Upper lobe of left lung (tissue), 6 donors: Measurements from ENCODE around the gene APPBP2. TPM values are rescaled to one million over a fixed set of nuclear protein-coding genes. Genes with fewer than 3 reads are reported as not detected.

Source experiments
- ATAC-seq, 2 donors: fragments of 200-7000 bp; cut with Tn5 transposase; one replicate each; pipeline ENCODE4 v1.9.1; 2022; ENCODE audit warnings: mild to moderate bottlenecking in 2 of 2, moderate library complexity in 2 of 2; ENCODE audit not compliant: low FRiP score in 2 of 2
- DNase-seq, 2 donors: peaks; one replicate each; pipeline ENCODE4 v3.0.0-alpha.2; 2019 to 2020
- H3K27ac ChIP-seq, 4 donors: fragments of 200-600 bp; sonication (generic); one replicate each; pipeline ENCODE4 v1.5.1; 2016 to 2019
- H3K27me3 ChIP-seq, 4 donors: fragments of 200-600 bp; sonication (generic); one replicate each; pipeline ENCODE4 v1.5.1; 2017 to 2019
- H3K36me3 ChIP-seq, 4 donors: fragments of 200-600 bp; sonication (generic); one replicate each; pipeline ENCODE4 v1.5.1; 2016 to 2019
- H3K4me1 ChIP-seq, 4 donors: fragments of 200-600 bp; sonication (generic); one replicate each; pipeline ENCODE4 v1.5.1; 2018 to 2019
- H3K4me3 ChIP-seq, 4 donors: fragments of 200-600 bp; sonication (generic); one replicate each; pipeline ENCODE4 v1.5.1; 2017 to 2019; ENCODE audit warnings: mild to moderate bottlenecking in 2 of 4, moderate library complexity in 1 of 4
- H3K9me3 ChIP-seq, 4 donors: fragments of 200-600 bp; sonication (generic); one replicate each; pipeline ENCODE4 v1.5.1; 2018 to 2019
- CTCF ChIP-seq, 6 experiments: fragments of 450-650 bp in 4 of 6; fragments of 200-600 bp in 2 of 6; sonication (generic) in 2 of 6; IDR thresholded peaks; one replicate each; pipeline ENCODE4 v1.5.1; 2016 to 2019; ENCODE audit warnings: antibody characterized with exemption in 6 of 6
- EP300 ChIP-seq, 4 donors: sonication (generic); formaldehyde crosslinking; IDR thresholded peaks; one replicate each; pipeline ENCODE4 v1.5.1; 2017; ENCODE audit warnings: antibody characterized with exemption in 4 of 4, control low read depth in 2 of 4
- POLR2A ChIP-seq, 4 donors: fragments of 450-650 bp; IDR thresholded peaks; one replicate each; pipeline ENCODE4 v1.5.1; 2016 to 2017; ENCODE audit warnings: antibody characterized with exemption in 4 of 4, mild to moderate bottlenecking in 2 of 4
- POLR2AphosphoS5 ChIP-seq, 2 donors: sonication (generic); formaldehyde crosslinking; IDR thresholded peaks; one replicate each; pipeline ENCODE4 v1.5.1; 2017; ENCODE audit warnings: antibody characterized with exemption in 2 of 2
- WGBS, 2 donors: methylation state at CpG; one replicate each; pipeline ENCODE4 v1.1.5; 2017 to 2018; 5-methylcytosine and 5-hydroxymethylcytosine counted together
- total RNA-seq, 6 donors: library from RNA; depleted of rRNA in 4 of 6; stranded (reverse); fragments of >200 nt in 4 of 6; gene quantifications; one replicate each; pipeline versions ENCODE4 v1.1.0 to v1.2.1, GENCODE V29; 2016 to 2021
- donor health status: DM: no; HTN: no; CAD: no; lungs with moderate emphysema.
- donor health status: DM: no; HTN: yes; CAD: no; lungs with severe emphysema.

The APPBP2 gene
- total RNA-seq, 6 donors from 2014 or later: 17.4 to 42.9 (median 28.7) TPM

- no peaks in the 10 kb centered on the region for H3K9me3 ChIP-seq
- H3K4me1 ChIP-seq: no peaks in the 10 kb centered on the region
- WGBS, 2 donors: 60 to 64% methylated on average over 3 of the region's 3 CpGs
- ATAC-seq: no peak
- H3K36me3 ChIP-seq: no peaks in the 10 kb centered on the region
- no peak overlapping the region for H3K4me3 ChIP-seq
- DNase-seq: no peak
- H3K27me3 ChIP-seq: no peaks in the 10 kb centered on the region
- TF ChIP-seq POLR2AphosphoS5 (IDR thresholded peaks at IDR 0.05): no peak
- TF ChIP-seq EP300 (IDR thresholded peaks at IDR 0.05): no peak
- TF ChIP-seq CTCF (IDR thresholded peaks at IDR 0.05): no peak
- TF ChIP-seq POLR2A (IDR thresholded peaks at IDR 0.05): no peak
- H3K27ac ChIP-seq: no peak overlapping the region
These were observed 9.6 kb upstream of the APPBP2 start for GRCh38 chr17:60535382-60536279.

GRCh38 chr17:60534613-60535157 lies 8.6 kb upstream of the APPBP2 start:
- TF ChIP-seq POLR2AphosphoS5 (IDR thresholded peaks at IDR 0.05) (no peak), EP300 (IDR thresholded peaks at IDR 0.05) (no peak), CTCF (IDR thresholded peaks at IDR 0.05) (no peak)
- Histone ChIP-seq H3K4me1 (no peaks in the 10 kb centered on the region), H3K27me3 (no peaks in the 10 kb centered on the region), H3K4me3 (no peak overlapping the region), H3K27ac (no peak overlapping the region), H3K36me3 (no peaks in the 10 kb centered on the region), H3K9me3 (no peaks in the 10 kb centered on the region)
- ATAC-seq: no peak
- WGBS, 2 donors: 77 to 88% methylated on average over 7 of the region's 7 CpGs
- DNase-seq: no peak

GRCh38 chr17:60534010-60534555 lies 8.0 kb upstream of the APPBP2 start:
- Histone ChIP-seq H3K27ac (no peak overlapping the region), H3K9me3 (no peaks in the 10 kb centered on the region), H3K36me3 (no peaks in the 10 kb centered on the region), H3K4me1 (no peaks in the 10 kb centered on the region), H3K27me3 (no peaks in the 10 kb centered on the region), H3K4me3 (no peak overlapping the region)
- WGBS, 2 donors: 89 to 91% methylated on average over 1 of the region's 1 CpG
- DNase-seq (no peak), ATAC-seq (no peak)
- TF ChIP-seq EP300 (IDR thresholded peaks at IDR 0.05) (no peak), POLR2AphosphoS5 (IDR thresholded peaks at IDR 0.05) (no peak), CTCF (IDR thresholded peaks at IDR 0.05) (no peak), POLR2A (IDR thresholded peaks at IDR 0.05) (no peak)

- DNase-seq: no peak
- Histone ChIP-seq H3K27me3 (no peaks in the 10 kb centered on the region), H3K4me1 (peaks cover 0 to 8% (median 4%) of the 10 kb centered on the region in 4 donors), H3K9me3 (no peaks in the 10 kb centered on the region), H3K4me3 (no peak overlapping the region), H3K27ac (no peak overlapping the region), H3K36me3 (no peaks in the 10 kb centered on the region)
- 92 to 100% methylated on average over 1 of the region's 1 CpG for WGBS, 2 donors
- no peak for ATAC-seq
- TF ChIP-seq POLR2AphosphoS5 (IDR thresholded peaks at IDR 0.05) (no peak), EP300 (IDR thresholded peaks at IDR 0.05) (no peak), POLR2A (IDR thresholded peaks at IDR 0.05) (no peak), CTCF (IDR thresholded peaks at IDR 0.05) (no peak)
These were observed 3.8 kb upstream of the APPBP2 start for GRCh38 chr17:60529806-60530205.
